Type B pancreatic cell (in vitro differentiated cells): ENCODE results near the gene FARP2. TPM values are rescaled to one million over a fixed set of nuclear protein-coding genes. Genes with fewer than 3 reads are reported as not detected.
A peak's percentile ranks its signal among the peaks of the same experiment; 100 is the strongest.

Experiments used
- DNase-seq: peaks from one replicate; pipeline ENCODE4 v3.0.0; 2021; ENCODE audit warnings: mixed read lengths; ENCODE audit not compliant: unreplicated experiment; ENCODE audit errors: extremely low spot score
- H3K27ac Mint-ChIP-seq: 2 replicates; pipeline ENCODE4 v1.8.0; 2021; ENCODE audit warnings: mild to moderate bottlenecking, mixed read lengths
- H3K27me3 Mint-ChIP-seq: 2 replicates; pipeline ENCODE4 v1.8.0; 2021; ENCODE audit warnings: mixed read lengths
- H3K36me3 Mint-ChIP-seq: 2 replicates; pipeline ENCODE4 v1.8.0; 2021; ENCODE audit warnings: mixed read lengths
- H3K4me1 Mint-ChIP-seq: one replicate; pipeline ENCODE4 v1.8.0; 2021; ENCODE audit warnings: mixed read lengths; ENCODE audit not compliant: unreplicated experiment
- H3K4me3 Mint-ChIP-seq: 2 replicates; pipeline ENCODE4 v1.8.0; 2021; ENCODE audit warnings: mild to moderate bottlenecking, mixed read lengths
- H3K9me3 Mint-ChIP-seq: 2 replicates; pipeline ENCODE4 v1.8.0; 2021; ENCODE audit warnings: mixed read lengths
- CTCF ChIP-seq: fragments of 200-600 bp; sonication (generic); conservative IDR thresholded peaks from 2 replicates; pipeline ENCODE4 v1.5.0; 2021; ENCODE audit warnings: antibody characterized with exemption, mild to moderate bottlenecking
- total RNA-seq: library from RNA; stranded (reverse); gene quantifications from 2 replicates; pipeline ENCODE4 v1.2.1, GENCODE V29; 2021; ENCODE audit warnings: low replicate concordance

FARP2 gene
- total RNA-seq, 1 donor from 2014 or later: 62.5 TPM

DNA sequence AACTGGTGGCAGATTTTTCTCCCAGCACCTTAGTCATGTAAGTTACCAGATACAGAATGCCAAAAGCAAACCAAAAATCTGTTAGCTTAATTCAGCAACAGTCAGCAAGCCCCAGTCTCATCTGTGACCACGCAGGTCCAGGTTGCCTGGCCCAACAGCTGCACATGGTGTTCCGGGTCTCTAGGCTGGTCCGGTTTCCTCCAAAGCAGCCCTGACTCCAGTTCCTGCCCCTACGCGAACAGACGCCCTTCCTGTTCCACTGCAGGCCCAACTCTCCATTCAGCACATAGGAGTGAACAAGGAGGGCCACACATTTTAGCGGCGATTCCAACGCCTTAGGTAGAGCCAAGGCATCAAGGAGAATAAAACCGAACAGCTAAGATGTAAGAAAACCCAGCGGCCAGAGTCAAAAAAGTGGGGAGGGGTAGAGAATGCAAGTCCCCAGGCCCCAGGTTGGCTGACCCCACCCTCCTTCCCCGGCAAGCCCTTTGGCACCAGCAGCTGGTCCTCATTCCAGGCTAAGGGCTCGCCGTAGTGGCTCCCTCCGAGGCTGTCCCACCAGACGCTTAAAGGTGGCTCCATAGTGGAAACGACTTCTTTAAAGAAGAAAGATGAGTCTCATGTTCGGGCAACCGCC lies 150.8 kb downstream of the FARP2 start:
- no peak for TF ChIP-seq CTCF
- no peaks in the 10 kb centered on the region for H3K36me3 Mint-ChIP-seq
- H3K4me3 Mint-ChIP-seq: peak overlapping the region; percentile 94
- peaks cover 10% of the 10 kb centered on the region for H3K4me1 Mint-ChIP-seq
- DNase-seq: no peak
- no peaks in the 10 kb centered on the region for H3K27me3 Mint-ChIP-seq
- peak overlapping the region; percentile 79 for H3K27ac Mint-ChIP-seq
- H3K9me3 Mint-ChIP-seq: no peaks in the 10 kb centered on the region

- no peak for DNase-seq
- Mint-ChIP-seq H3K36me3 (no peaks in the 10 kb centered on the region), H3K9me3 (no peaks in the 10 kb centered on the region), H3K27me3 (no peaks in the 10 kb centered on the region), H3K4me3 (peak overlapping the region; percentile 94), H3K4me1 (peaks cover 10% of the 10 kb centered on the region), H3K27ac (peak overlapping the region; percentile 79)
- peak; percentile 60 for TF ChIP-seq CTCF
Observed at GRCh38 chr2:241507430-241508239, 151.6 kb downstream of the FARP2 start.

GRCh38 chr2:241508240-241509154 lies 152.4 kb downstream of the FARP2 start, which contains the start of gene STK25:
Gene STK25 (minus strand): TSS chr2:241508584. CDS start chr2:241508035, 549 bp downstream.
- no peaks in the 10 kb centered on the region for H3K36me3 Mint-ChIP-seq
- H3K4me3 Mint-ChIP-seq: peak within 1 kb of the TSS; percentile 94
- H3K27me3 Mint-ChIP-seq: no peaks in the 10 kb centered on the region
- no peaks in the 10 kb centered on the region for H3K9me3 Mint-ChIP-seq
- H3K27ac Mint-ChIP-seq: peak within 1 kb of the TSS; percentile 86
- DNase-seq: peak; percentile 99
- TF ChIP-seq CTCF: peak; percentile 37
- H3K4me1 Mint-ChIP-seq: peaks cover 10% of the 10 kb centered on the region

- peaks cover 10% of the 10 kb centered on the region for H3K4me1 Mint-ChIP-seq
- H3K9me3 Mint-ChIP-seq: no peaks in the 10 kb centered on the region
- no peak for DNase-seq
- H3K27me3 Mint-ChIP-seq: no peaks in the 10 kb centered on the region
- H3K27ac Mint-ChIP-seq: peak overlapping the region; percentile 86
- H3K36me3 Mint-ChIP-seq: no peaks in the 10 kb centered on the region
- TF ChIP-seq CTCF: no peak
- peak overlapping the region; percentile 90 for H3K4me3 Mint-ChIP-seq
Observed at GRCh38 chr2:241509155-241509784, 153.2 kb downstream of the FARP2 start.

DNA sequence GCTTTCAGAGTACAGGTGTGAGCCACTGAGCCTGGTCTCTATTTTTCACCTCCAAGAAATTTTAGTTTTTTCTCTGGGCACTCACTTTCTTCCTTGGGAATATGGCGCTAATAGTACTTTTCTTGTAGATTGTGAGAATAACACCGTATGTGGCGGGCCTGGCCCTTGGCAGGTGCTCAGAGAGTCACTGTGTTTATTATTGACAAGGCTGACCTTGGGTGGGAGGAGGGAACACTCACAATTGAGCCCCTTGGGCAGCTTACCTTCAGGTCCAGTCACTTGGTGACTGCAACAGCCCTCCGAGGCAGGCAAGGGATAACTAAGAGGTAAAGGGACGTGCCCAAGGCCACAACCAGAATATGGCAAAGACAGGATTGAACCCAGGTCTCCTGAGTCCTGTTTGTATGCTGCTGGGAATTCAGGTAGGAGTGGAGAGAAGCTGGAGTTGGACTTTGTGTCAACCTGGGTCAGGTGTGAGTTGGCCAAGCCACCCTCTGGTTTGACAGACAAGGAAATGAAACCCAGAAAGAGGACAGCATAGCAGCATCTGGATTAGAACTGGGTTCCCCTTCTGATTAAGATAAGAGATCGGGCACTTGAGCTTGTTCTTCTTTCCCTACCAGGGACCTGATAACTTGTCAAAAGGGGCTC lies 155.1 kb downstream of the FARP2 start:
- H3K36me3 Mint-ChIP-seq: no peaks in the 10 kb centered on the region
- no peaks in the 10 kb centered on the region for H3K27me3 Mint-ChIP-seq
- H3K4me1 Mint-ChIP-seq: peaks cover 10% of the 10 kb centered on the region
- no peak overlapping the region for H3K27ac Mint-ChIP-seq
- H3K9me3 Mint-ChIP-seq: no peaks in the 10 kb centered on the region
- no peak for DNase-seq
- TF ChIP-seq CTCF: no peak
- no peak overlapping the region for H3K4me3 Mint-ChIP-seq
